ENCODE results near the gene HOXA3. TPM values are rescaled to one million over a fixed set of nuclear protein-coding genes. Genes with fewer than 3 reads are reported as not detected.

The HOXA3 gene
- total RNA-seq, 1 donor from 2014 or later = 4.4 TPM

Other genes with a start within 250 kb of the HOXA3 start
- gene HOXA1, start 56.6 kb downstream of the HOXA3 start, total RNA-seq = 0.20 and 0.52 TPM in 2 replicates
- 1.2 and 1.4 TPM in 2 replicates for gene HOXA2, start 49.9 kb downstream of the HOXA3 start, total RNA-seq
- 0.59 and 2.0 TPM in 2 replicates for gene HOXA4, start 21.8 kb downstream of the HOXA3 start, total RNA-seq
- gene HOXA5, start 8.9 kb downstream of the HOXA3 start, total RNA-seq = 1.2 and 5.1 TPM in 2 replicates
- gene HOXA6, start 4.8 kb downstream of the HOXA3 start, total RNA-seq = 1.4 TPM in 1 of 2 replicates, not detected in the other
- 0.13 TPM in 1 of 2 replicates, not detected in the other for gene HOXA7, start 4.1 kb upstream of the HOXA3 start, total RNA-seq
- gene HOXA9, start 13.0 kb upstream of the HOXA3 start, total RNA-seq = 0.33 TPM in 1 of 2 replicates, not detected in the other
- 0.78 TPM in 1 of 2 replicates, not detected in the other for gene HOXA10, start 21.7 kb upstream of the HOXA3 start, total RNA-seq
- gene HOXA11, start 32.6 kb upstream of the HOXA3 start, total RNA-seq = 0.13 TPM in 1 of 2 replicates, not detected in the other
- not detected in 2 replicates for gene HOXA13, start 47.5 kb upstream of the HOXA3 start, total RNA-seq
- gene EVX1, start 90.2 kb upstream of the HOXA3 start, total RNA-seq = not detected in 2 replicates

Measured in smooth muscle cell of the pulmonary artery (primary cell).